GM12878 (cell line): ENCODE results near the gene OVCA2. TPM values are rescaled to one million over a fixed set of nuclear protein-coding genes. Genes with fewer than 3 reads are reported as not detected.
A peak's percentile ranks its signal among the peaks of the same experiment; 100 is the strongest.

Experiments used
- ATAC-seq: fragments of 200-7000 bp; cut with Tn5 transposase; 3 replicates; pipeline ENCODE4 v1.9.1; 2020; ENCODE audit warnings: mild to moderate bottlenecking, moderate library complexity
- BruUV-seq: library from RNA; stranded (reverse); fragments of 400-500 nt; replicated peaks from 2 replicates; lab custom pipeline; 2021; lab: Mats Ljungman, UMichigan
- CTCF ChIA-PET: fragments of 300-600 bp; sonication (Branson Sonifier 250); formaldehyde crosslinking; extraction: SDS; loops from one replicate; lab custom pipeline; 2021; ENCODE audit warnings: inconsistent platforms; lab: Yijun Ruan, JAX
- POLR2A ChIA-PET: fragments of 350-600 bp; formaldehyde crosslinking; extraction: SDS; loops from one replicate; lab custom pipeline; 2021; ENCODE audit warnings: inconsistent platforms; lab: Charles Lee
- RAD21 ChIA-PET: fragments of 300-600 bp; sonication (Branson Sonifier 250); formaldehyde crosslinking; loops from one replicate; lab custom pipeline; 2023; ENCODE audit warnings: antibody characterized with exemption; ENCODE audit not compliant: unreplicated experiment; lab: Charles Lee
- SMC1A ChIA-PET: fragments of 300-600 bp; sonication (Branson Sonifier 250); formaldehyde crosslinking; loops from one replicate; lab custom pipeline; 2023; ENCODE audit not compliant: unreplicated experiment, uncharacterized antibody; lab: Charles Lee
- DNase-seq: peaks from one replicate; pipeline ENCODE4 v3.0.0-alpha.2; 2011; ENCODE audit warnings: low read depth, low spot score
- FAIRE-seq: peaks from 3 replicates; lab custom pipeline; 2011; peaks lifted over from hg19 to GRCh38; lab: Jason Lieb, UNC
- H2AFZ ChIP-seq: 2 replicates; pipeline ENCODE4 v1.6.0; 2011; ENCODE audit warnings: low read depth, low read length, control low read depth; ENCODE audit not compliant: control insufficient read depth
- H3K27ac ChIP-seq: 2 replicates; pipeline ENCODE4 v1.5.1; 2011; ENCODE audit warnings: control low read depth; ENCODE audit not compliant: control insufficient read depth, insufficient read depth
- H3K27me3 ChIP-seq, 2 experiments: replicated peaks in 1 of 2; 2 replicates each; pipeline versions ENCODE4 v1.6.0 to v1.6.1; 2011; ENCODE audit warnings: low read length in 1 of 2; ENCODE audit not compliant: control insufficient read depth in 2 of 2, insufficient read depth in 2 of 2
- H3K36me3 ChIP-seq, 2 experiments: 2 replicates each; pipeline ENCODE4 v1.5.1; 2011; ENCODE audit warnings: low read length in 1 of 2; ENCODE audit not compliant: control insufficient read depth in 2 of 2, insufficient read depth in 2 of 2
- H3K4me1 ChIP-seq: 2 replicates; pipeline ENCODE4 v1.6.1; 2011; ENCODE audit warnings: mild to moderate bottlenecking, low read length, moderate library complexity, mixed read lengths; ENCODE audit not compliant: control insufficient read depth, insufficient read depth
- H3K4me2 ChIP-seq: 2 replicates; pipeline ENCODE4 v1.6.0; 2011; ENCODE audit warnings: control low read depth; ENCODE audit not compliant: control insufficient read depth, insufficient read depth
- H3K4me3 ChIP-seq: fragments of 200-600 bp; sonication (generic); 2 replicates; pipeline ENCODE4 v1.5.1; 2016
- H3K79me2 ChIP-seq: 2 replicates; pipeline ENCODE4 v1.6.0; 2011; ENCODE audit warnings: low read length; ENCODE audit not compliant: control insufficient read depth, insufficient read depth
- H3K9ac ChIP-seq: 2 replicates; pipeline ENCODE4 v1.8.0; 2011; ENCODE audit warnings: low read length, control low read depth, mixed read lengths; ENCODE audit not compliant: control insufficient read depth, insufficient read depth
- H3K9me3 ChIP-seq: replicated peaks from 3 replicates; pipeline ENCODE4 v1.5.1; 2011; ENCODE audit warnings: mild to moderate bottlenecking, low read length; ENCODE audit not compliant: control insufficient read depth, insufficient read depth
- H4K20me1 ChIP-seq: 2 replicates; pipeline ENCODE4 v1.6.0; 2011; ENCODE audit not compliant: control insufficient read depth, insufficient read depth
- ATF3 ChIP-seq: IDR thresholded peaks from 2 replicates; pipeline ENCODE4 v1.6.1; 2011; ENCODE audit warnings: low read depth, mild to moderate bottlenecking, low read length, moderate library complexity, borderline replicate concordance; ENCODE audit errors: extremely low read depth
- BACH1 ChIP-seq: fragments of 450-650 bp; IDR thresholded peaks from 2 replicates; pipeline ENCODE4 v1.6.1; 2017; ENCODE audit warnings: mild to moderate bottlenecking, borderline replicate concordance
- CREM ChIP-seq: IDR thresholded peaks from 2 replicates; pipeline ENCODE4 v1.6.1; 2014; ENCODE audit warnings: antibody characterized with exemption, low read depth
- GABPA ChIP-seq: IDR thresholded peaks from 2 replicates; pipeline ENCODE4 v1.6.1; 2014; ENCODE audit warnings: antibody characterized with exemption, low read depth, mild to moderate bottlenecking, inconsistent platforms
- GATAD2B ChIP-seq: fragments of 450-650 bp; conservative IDR thresholded peaks from 2 replicates; pipeline ENCODE4 v1.6.1; 2017; ENCODE audit warnings: low read depth, mild to moderate bottlenecking, moderate library complexity
- MTA2 ChIP-seq: fragments of 450-650 bp; IDR thresholded peaks from 2 replicates; pipeline ENCODE4 v1.6.1; 2016; ENCODE audit warnings: low read depth, mild to moderate bottlenecking, moderate library complexity
- MYB ChIP-seq: fragments of 150-350 bp; IDR thresholded peaks from 2 replicates; pipeline ENCODE4 v1.6.1; 2014; ENCODE audit warnings: mild to moderate bottlenecking, low read depth, low read length, borderline replicate concordance
- NKRF ChIP-seq: fragments of 450-650 bp; conservative IDR thresholded peaks from 2 replicates; pipeline ENCODE4 v1.6.1; 2017; ENCODE audit warnings: mild to moderate bottlenecking, moderate library complexity
- SMAD5 ChIP-seq: IDR thresholded peaks from 2 replicates; pipeline ENCODE4 v1.6.1; 2016; ENCODE audit warnings: antibody characterized with exemption, low read depth
- SMARCA5 ChIP-seq: fragments of 450-650 bp; IDR thresholded peaks from 2 replicates; pipeline ENCODE4 v1.6.1; 2017; ENCODE audit warnings: mild to moderate bottlenecking
- ZBTB4 ChIP-seq: fragments of 450-650 bp; formaldehyde crosslinking; IDR thresholded peaks from 2 replicates; pipeline ENCODE4 v1.4.0; 2022; ENCODE audit warnings: mild to moderate bottlenecking, moderate library complexity
- WGBS: methylation state at CpG from one replicate; pipeline ENCODE4 v1.1.6; 2016; ENCODE audit warnings: low lambda C conversion rate; ENCODE audit not compliant: insufficient replicate concordance, insufficient coverage; ENCODE audit errors: missing lambda C conversion rate; 5-methylcytosine and 5-hydroxymethylcytosine counted together
- in situ Hi-C: fragments of 300-500 bp; cut with MboI; formaldehyde crosslinking; loops from 9 replicates; pipeline ENCODE4 v1.14.3; 2018; ENCODE audit warnings: mixed read lengths
- intact Hi-C: fragments of 100-400 bp; cut with micrococcal nuclease; formaldehyde crosslinking; loops from one replicate; pipeline ENCODE4 v1.14.2; 2022; ENCODE audit not compliant: unreplicated experiment
- polyA plus RNA-seq, 11 experiments: library from polyadenylated mRNA; depleted of rRNA in 4 of 11; unstranded in 6 of 11; stranded (reverse) in 5 of 11; fragments of >200 nt; fragmentation: Nextera tagmentation in 4 of 11; fragmentation: Illumina TruSeq in 1 of 11; extraction: Ambion mirVana in 4 of 11; extraction: Trizol in 1 of 11; gene quantifications; 1 replicate in 1 of 11; 2 replicates in 10 of 11; pipeline versions ENCODE4 v1.2.1 to v1.2.3, GENCODE V29; 2011 to 2016; ENCODE audit warnings: inconsistent platforms in 2 of 11, missing spikeins in 2 of 11, low read depth in 1 of 11
- total RNA-seq, 4 experiments: library from RNA; depleted of rRNA in 3 of 4; stranded (reverse); fragments of >200 nt in 3 of 4; fragmentation: Illumina TruSeq in 1 of 4; extraction: Trizol in 1 of 4; gene quantifications; 2 replicates each; pipeline versions ENCODE4 v1.2.1 to v1.2.3, GENCODE V29; 2013 to 2021
- TF ChIP-seq, protein P1 (sequence below): fragments of 450-650 bp; IDR thresholded peaks from 2 replicates; pipeline ENCODE4 v1.6.1; 2018; ENCODE audit warnings: mild to moderate bottlenecking, low read depth, moderate library complexity; ENCODE audit not compliant: partially characterized antibody

OVCA2 gene
- total and polyA plus RNA-seq, 10 of the 15 experiments (the other 5 are each of a cell fraction or from before 2014, with no cell fraction given), result 6.1 to 75.3 (median 40.7) TPM

- TF ChIP-seq GABPA, result no peak
- no peak for TF ChIP-seq SMAD5
- TF ChIP-seq, protein P1, sequence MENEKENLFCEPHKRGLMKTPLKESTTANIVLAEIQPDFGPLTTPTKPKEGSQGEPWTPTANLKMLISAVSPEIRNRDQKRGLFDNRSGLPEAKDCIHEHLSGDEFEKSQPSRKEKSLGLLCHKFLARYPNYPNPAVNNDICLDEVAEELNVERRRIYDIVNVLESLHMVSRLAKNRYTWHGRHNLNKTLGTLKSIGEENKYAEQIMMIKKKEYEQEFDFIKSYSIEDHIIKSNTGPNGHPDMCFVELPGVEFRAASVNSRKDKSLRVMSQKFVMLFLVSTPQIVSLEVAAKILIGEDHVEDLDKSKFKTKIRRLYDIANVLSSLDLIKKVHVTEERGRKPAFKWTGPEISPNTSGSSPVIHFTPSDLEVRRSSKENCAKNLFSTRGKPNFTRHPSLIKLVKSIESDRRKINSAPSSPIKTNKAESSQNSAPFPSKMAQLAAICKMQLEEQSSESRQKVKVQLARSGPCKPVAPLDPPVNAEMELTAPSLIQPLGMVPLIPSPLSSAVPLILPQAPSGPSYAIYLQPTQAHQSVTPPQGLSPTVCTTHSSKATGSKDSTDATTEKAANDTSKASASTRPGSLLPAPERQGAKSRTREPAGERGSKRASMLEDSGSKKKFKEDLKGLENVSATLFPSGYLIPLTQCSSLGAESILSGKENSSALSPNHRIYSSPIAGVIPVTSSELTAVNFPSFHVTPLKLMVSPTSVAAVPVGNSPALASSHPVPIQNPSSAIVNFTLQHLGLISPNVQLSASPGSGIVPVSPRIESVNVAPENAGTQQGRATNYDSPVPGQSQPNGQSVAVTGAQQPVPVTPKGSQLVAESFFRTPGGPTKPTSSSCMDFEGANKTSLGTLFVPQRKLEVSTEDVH, result peak; percentile 55
- TF ChIP-seq BACH1, result peak; percentile 69; the same call in 1 of the 2 replicates
Measured at GRCh38 chr17:2087597-2088211, 45.9 kb downstream of the OVCA2 start (continued).

DNA sequence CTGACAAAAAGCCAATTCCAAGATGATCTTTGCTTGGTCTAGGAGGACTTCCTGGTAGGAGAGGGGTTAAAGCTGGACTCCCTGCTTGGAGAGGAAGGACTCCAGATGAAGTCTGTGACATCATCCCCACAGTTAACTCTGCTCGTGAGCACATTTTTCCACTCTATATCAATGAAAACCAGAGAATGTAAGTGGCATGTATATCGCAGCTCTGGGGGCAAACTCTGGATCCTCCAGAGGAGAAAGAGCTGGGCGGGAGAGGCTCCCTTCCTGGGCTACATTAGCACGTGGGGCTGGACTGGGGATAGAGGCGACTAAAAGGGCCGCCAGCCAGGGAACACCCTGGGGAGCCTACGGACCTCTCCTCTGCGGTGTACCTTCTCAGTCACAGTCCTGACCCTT, 47.2 kb downstream of the OVCA2 start:
- CTCF ChIA-PET, result interaction anchor here (0.5 to 11.4 kb wide), 20 partner anchors 12 to 213 kb away, joined by 3 to 126 read pairs (median 7); partner anchors contain the start of gene HIC1
- Histone ChIP-seq H3K27ac (peak overlapping the region; percentile 93), H3K4me1 (peaks cover 70% of the 10 kb centered on the region), H3K4me2 (peak overlapping the region; percentile 71), H4K20me1 (no peaks in the 10 kb centered on the region), H3K4me3 (peak overlapping the region; percentile 16; the same call in 1 of the 2 replicates), H3K27me3 (no peaks in the 10 kb centered on the region), H3K9ac (peak overlapping the region; percentile 68), H2AFZ (no peak overlapping the region), H3K79me2 (peaks cover 16% of the 10 kb centered on the region), H3K9me3 (no peaks in the 10 kb centered on the region), H3K36me3 (peaks cover 5 to 6% of the 10 kb centered on the region in 2 experiments; a peak in 3 of 4 replicates)
- FAIRE-seq (no peak), ATAC-seq (peak; percentile 52), DNase-seq (no peak)
- TF ChIP-seq ZBTB4 (CRISPR knock-in tag), result peak; percentile 15; the same call in 1 of the 2 replicates
- peak; percentile 58; the same call in 1 of the 2 replicates for TF ChIP-seq GATAD2B
- 0 out of 2 replicates have a peak, but pooled peaks have one; percentile 22 for TF ChIP-seq CREM
- TF ChIP-seq ATF3, result no peak
- peak; percentile 46; the same call in 1 of the 2 replicates for TF ChIP-seq NKRF
- no peak for TF ChIP-seq MTA2
- 0 out of 2 replicates have a peak, but pooled peaks have one; percentile 37 for TF ChIP-seq SMARCA5
- TF ChIP-seq MYB, result no peak
- POLR2A ChIA-PET, result interaction anchor here (0.6 to 10.8 kb wide), 17 partner anchors 15 to 178 kb away, joined by 3 to 148 read pairs (median 7); partner anchors contain the start of gene HIC1
- in situ Hi-C loops, result no loop called here
- RAD21 ChIA-PET, result interaction anchor here (0.8 to 10.4 kb wide), 21 partner anchors 8 to 181 kb away, joined by 3 to 160 read pairs (median 14); partner anchors contain the start of gene HIC1
- BruUV-seq, result TSS peak; percentile 59
- WGBS, result 2% methylated on average over 8 of the region's 8 CpGs
- intact Hi-C loops, result loop anchor here (1.0 kb wide), 1 partner anchor 49 kb away; no protein-coding TSS in a partner anchor
- SMC1A ChIA-PET, result interaction anchor here (0.7 to 7.1 kb wide), 25 partner anchors 13 to 193 kb away, joined by 3 to 107 read pairs (median 8); partner anchors contain the start of gene HIC1
